HG02759 (cell line): ENCODE measurements around the gene RAB33A.

Source experiments
- ATAC-seq: cut with Tn5 transposase; IDR thresholded peaks from one replicate; pipeline ENCODE4 v1.9.1; 2021; ENCODE audit warnings: mild to moderate bottlenecking, moderate library complexity; ENCODE audit not compliant: unreplicated experiment

The RAB33A gene

DNA sequence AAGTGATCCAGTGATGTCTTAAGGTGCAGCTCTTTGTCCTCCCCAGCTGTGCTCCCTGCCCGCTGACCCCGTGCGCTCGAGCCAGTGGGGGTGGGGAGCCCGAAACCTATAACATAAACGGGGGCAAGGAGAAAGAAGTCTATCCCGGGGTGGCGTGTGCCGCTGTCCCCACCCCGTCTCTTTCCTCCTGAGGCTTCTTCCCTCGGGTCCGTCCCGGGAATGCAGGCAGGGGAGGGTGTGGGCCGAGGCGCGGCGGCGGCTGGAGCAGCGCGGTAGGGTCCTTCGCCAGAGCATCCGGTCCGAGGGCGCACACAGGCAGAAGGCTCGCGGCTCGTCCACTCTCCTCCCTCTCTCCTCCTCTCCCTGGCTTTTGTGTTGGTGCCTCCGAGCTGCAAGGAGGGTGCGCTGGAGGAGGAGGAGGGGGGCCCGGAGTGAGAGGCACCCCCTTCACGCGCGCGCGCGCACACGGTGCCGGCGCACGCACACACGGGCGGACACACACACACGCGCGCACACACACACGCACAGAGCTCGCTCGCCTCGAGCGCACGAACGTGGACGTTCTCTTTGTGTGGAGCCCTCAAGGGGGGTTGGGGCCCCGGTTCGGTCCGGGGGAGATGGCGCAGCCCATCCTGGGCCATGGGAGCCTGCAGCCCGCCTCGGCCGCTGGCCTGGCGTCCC, at the start of gene RAB33A:
Gene RAB33A (plus strand): TSS at position 517 of the 681 bp plus-strand sequence. CDS start 101 bp downstream, at position 618.
- no peak for ATAC-seq

DNA sequence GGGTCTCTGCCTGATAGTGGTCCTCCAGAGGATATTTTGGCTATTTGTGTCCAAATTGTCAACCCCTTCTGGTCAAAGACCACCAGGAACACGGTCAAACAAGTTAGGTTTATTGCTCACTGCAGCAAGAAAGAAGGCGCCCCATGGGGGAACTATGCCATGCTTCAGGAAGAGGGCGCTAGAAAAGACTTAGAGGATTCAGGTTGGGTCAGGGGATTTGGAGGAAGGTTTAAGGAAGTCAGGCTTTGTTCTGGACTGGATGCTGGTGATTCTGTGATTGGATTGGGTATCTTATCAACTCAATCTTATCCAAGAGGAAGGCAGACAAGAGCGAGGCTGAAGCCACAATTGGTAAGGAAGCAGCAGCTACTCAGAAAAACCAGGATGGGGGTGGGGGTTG, 47.2 kb upstream of the RAB33A start:
- no peak for ATAC-seq

DNA sequence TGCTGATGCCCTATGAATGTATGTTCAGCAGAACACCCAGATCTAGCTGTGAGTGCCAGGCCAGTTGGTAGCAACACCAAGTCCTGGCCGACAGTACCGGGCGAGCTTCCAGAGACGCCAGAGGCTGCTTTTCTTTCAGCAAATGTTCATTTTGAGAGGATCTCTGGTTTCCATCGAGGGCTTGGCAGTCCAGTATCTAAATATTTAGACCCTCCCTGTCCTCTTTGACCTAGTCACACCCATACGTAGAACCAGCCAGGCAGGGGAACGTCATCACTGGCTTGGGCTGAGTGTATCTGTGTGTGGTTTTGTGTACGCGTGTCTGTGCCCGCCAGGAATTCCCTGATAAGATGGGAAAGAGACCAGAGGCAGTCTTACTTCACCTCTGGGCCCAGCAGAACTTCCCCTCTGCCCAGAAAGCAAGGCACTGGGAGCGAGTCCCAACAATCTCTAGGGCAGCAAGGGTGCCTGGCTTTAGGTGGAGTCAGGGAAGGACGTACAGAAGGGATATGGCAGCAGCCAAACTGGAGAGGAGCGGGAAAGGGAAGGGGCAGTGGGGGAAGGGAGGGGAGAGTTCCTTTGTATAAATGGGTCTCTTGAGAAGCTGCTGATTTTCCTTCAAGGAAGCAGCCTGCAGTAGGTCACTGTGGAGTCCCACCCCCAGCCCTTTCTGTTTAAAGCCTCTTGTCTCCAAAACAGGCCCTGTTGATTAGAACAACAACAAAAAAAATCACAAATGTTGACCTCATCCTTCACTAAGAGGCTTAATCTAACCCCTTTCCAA, 46.5 kb upstream of the RAB33A start:
- ATAC-seq: no peak

DNA sequence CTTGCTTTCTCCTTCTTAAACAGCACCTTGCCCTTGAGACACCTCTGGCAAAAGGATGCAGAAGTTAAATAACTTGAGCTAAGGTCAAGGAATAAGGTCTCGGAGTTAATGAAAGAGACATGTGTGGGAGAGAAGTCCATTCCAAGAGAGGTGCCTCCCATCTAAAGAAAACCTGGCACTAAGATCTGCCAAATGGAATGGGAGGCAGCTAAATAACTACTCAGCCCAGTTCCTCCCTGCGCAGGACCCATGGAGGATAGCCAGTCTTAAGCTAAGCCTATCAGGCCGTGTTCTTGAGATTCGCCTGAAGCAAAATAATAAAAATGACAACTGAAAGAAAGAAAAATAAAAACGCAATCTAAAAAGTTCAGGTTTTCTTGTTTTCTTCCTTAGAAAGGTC, 40.8 kb upstream of the RAB33A start:
- ATAC-seq: no peak

DNA sequence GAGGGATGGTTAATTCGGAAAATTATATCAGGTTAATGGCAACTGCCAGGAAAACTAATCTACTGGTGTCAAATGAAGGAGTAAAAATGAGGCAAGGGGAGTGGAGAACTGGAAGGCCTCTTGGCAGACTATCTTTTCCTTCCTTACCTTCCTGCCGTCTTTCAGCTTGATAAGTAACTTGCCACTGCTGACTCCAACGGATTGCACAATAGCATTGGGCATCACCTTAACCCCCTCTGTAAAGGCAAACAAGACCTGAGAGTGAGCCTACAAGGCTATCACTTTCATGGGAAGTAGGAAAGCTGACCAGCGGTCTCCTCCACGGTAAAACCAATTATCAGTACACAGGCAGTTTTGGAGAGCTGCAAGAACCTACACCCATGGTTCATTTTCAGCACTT, 35.3 kb upstream of the RAB33A start:
- no peak for ATAC-seq

DNA sequence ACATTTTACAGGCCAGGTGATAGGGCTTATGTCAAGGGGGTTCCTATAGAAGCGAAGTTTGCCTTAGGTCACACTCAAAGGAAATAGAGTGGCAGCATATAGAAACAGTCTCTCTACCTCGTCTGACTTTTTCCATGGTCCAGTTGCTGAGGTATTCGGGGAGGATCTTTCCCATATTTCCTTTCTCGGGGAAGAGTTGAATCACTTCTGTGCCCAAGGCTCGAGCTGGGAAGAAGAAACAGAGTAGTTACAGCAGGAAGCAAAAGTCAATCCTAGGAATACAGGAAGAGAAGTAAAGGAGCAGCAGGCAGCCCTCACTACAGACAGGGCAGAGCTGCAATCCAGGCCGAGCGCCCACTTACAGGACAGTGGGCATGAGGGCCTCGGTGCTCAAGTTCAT, 34.8 kb upstream of the RAB33A start:
- ATAC-seq: no peak

DNA sequence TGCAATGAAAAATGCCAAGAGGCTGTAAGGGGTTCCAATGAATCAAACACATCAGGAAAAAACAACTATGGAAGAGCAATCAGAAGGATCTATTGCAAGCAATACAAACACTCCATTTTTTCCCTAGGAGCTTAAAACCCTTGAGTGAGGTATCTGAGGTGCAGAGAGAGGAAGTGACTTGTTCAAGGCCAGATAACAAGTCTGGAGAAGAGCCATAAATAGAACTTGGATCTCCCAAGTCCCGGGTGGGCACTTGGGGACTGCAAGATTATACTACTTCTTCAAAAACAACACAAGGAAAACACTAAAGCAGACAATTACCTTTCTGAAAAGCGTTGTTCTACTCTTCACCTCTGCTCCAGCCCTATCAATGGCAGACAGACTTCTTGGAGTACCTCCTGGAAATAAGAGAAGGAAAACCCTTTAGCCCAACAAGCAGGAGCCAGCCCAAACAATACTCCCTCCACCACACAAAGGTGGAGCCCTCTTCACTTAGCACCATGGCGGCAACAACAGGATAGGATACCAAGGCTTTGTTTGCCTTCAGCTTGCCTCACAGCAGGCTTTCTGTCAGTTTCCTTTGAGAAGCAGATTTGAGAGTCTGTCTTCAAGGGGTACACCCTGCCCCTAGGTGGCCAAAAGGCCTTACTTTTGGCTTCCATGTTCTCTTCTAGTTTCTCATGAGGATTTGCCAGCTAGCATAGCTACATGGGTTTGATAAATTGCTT, 32.1 kb upstream of the RAB33A start:
- no peak for ATAC-seq

DNA sequence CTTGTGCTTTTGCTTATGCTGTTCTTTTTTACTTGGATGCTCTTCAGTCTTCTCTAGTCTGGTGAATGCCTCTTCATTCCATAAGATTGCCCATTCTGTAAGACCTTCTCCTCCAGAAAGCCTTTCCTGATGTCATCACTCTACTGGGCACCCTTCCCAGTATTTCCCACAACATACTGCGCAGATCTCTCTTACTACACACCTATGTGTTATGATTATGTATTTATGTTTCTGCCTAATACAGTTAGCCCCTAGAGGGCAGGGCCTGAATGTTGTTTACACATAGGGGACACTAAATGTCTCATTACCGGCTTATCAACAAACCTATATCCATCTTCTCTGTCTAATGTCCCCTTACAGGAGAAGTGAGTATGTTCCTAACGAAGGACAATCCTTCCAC, 27.3 kb upstream of the RAB33A start:
- no peak for ATAC-seq

DNA sequence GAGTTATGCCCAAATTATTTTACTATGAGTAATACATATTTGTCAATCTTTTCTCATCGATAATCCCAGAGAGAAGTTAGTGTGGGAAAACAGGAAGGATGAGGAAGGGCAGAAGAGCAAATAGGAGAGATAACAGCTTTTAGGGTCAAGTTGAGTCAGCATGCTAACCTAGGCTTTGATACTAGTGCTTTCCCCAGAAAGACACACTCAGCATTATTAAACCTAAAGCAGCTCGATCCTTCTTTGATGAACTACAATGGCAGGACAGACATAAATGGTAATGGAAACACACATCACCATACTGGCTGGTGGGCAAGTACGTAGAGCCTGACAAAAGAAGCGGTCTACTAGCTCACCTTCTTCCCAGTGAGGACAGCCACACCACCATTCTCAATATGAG, 26.6 kb upstream of the RAB33A start:
- no peak for ATAC-seq

DNA sequence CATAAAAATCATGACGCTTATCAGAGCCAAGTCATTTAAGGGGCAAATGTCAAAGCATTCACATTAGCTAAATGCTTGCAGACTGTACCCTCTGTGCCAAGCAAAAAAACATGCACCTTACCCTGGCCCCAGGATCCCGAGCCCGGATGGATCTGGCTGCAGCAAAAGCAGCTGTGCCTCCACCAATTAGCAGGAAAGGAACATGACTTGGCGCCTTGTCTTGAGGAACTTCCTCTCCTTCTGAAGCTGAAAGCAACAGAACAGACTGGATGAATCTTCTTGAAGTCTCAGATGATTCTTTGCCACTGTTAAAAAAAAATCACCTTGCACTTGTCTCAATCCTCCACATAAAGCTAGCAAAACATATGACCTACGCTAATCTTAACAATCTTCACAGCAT, 24.1 kb upstream of the RAB33A start:
- ATAC-seq: no peak

DNA sequence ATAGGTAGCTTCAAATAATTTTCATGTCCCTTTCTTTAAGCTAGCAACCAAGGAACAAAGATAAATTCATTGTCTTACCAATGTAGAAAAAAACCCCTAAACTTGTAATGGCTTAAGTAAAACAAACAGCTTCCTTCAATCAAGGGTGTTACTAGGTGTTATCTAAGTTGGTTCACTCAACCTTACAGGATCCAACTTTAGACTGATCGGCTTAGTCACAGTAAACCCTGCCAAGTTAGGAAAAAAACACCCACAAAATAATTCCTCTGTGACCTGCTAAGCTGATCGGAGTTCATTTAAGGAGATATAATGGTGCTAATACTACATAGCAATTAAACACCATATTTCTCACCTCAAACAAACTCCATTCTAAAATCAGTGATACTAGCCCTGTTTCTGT, 16.2 kb upstream of the RAB33A start:
- no peak for ATAC-seq

DNA sequence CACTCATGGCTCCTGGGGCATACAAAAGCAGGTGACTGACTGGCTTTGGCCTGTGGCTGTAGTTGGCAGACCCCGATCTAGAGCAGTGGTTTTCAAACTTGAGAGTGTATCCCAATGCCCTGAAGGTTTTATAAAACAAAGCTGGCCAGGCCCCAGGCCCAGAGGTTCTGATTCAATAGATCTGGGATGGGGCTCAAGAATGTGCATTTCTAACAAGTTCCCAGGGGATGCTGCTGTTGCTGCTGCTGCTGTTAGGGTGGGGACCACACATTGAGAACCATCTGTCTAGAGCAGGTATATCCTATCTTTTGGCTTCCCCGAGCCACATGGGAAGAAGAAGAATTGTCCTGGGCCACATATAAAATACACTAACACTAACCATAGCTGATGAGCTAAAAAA, 13.5 kb upstream of the RAB33A start:
- no peak for ATAC-seq

DNA sequence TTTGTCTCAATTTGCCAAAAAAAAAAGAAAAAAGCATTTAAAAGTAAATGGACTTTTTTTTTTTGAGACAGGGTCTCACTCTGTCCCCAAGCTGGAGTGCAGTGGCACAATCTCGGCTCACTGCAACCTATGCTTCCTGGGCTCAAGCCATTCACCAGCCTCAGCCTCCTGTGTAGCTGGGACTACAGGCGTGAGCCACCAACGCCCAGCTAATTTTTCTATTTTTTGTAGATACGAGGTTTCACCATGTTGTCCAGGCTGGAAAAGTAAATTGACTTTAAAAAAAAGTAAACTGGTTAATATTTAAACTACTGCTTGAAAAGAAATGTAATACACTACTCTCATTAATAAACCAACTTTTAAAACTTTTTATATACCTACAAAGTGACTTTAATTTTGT, 12.0 kb upstream of the RAB33A start:
- ATAC-seq: no peak

DNA sequence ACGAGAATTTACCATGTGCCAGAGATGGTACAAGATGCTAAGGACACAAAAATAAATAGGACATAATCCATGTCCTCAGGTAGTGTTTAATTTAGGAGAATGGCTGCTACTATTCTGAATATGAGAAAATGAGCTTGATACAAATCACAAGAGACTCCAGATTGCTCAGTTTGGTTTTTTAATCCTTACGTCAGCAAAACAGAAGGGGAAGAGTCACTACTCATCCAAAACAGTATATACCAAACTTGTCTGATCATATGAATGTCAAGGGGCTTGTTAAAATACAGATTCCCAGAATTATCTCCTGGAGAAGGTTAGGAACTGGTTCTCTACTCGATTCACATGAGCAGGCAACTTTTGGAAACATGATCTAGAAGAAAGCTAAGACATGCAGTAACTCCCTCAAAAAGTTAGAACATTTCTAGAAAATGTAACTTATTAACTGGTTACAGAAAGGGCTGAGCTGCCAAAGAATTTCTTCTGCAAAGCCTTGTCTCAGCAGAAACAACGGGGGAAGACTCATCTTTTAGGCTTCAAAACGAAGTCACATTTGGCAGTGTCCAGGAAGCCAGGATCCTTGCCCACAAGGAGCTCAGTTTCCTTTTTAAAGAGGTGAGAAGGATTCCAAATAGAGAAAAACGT, 9.5 kb upstream of the RAB33A start:
- no peak for ATAC-seq

DNA sequence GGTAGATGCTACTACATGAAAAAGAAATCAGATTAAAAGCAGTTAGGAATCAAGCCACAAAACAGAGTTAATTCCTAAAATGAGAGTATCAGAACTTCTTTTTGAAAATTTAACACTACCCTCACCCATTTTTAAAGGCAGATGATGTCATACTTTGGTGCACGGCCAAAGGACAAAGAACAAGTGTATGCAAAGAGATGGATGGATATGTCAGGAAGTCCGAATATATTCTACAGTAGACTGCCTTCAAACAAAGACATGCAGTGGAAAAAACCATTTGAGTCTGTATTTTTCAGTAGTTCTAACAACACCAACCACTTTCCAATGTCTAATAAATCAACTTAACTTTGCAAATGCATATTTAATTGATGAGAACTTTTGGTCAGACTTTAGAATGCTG, 8.4 kb upstream of the RAB33A start:
- no peak for ATAC-seq

DNA sequence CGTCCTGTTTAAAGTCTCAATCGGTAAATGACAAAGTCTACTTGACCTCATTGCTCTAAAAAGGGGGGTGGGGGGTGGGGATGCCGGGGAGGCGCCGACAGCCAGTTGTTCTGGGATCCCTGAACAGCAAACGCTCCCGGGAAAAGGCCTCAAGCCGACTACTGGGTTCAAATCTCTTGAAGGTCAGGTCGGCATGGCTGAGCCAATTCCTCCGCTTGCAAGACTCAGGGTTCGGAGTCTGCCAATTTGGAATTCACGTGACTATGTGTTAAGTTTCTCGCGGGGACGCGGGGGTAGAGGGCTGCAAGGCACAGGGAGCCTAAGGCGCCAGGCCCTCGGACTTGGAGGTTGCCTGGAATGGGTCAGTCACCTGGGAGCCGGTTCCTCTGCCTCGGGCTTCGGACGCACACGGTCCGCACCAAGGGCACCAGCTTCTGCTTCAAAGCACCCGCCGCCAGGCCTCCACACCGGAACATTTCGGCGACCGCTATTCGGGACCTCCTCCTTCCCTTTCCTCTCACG, 6.5 kb upstream of the RAB33A start:
- ATAC-seq: no peak

DNA sequence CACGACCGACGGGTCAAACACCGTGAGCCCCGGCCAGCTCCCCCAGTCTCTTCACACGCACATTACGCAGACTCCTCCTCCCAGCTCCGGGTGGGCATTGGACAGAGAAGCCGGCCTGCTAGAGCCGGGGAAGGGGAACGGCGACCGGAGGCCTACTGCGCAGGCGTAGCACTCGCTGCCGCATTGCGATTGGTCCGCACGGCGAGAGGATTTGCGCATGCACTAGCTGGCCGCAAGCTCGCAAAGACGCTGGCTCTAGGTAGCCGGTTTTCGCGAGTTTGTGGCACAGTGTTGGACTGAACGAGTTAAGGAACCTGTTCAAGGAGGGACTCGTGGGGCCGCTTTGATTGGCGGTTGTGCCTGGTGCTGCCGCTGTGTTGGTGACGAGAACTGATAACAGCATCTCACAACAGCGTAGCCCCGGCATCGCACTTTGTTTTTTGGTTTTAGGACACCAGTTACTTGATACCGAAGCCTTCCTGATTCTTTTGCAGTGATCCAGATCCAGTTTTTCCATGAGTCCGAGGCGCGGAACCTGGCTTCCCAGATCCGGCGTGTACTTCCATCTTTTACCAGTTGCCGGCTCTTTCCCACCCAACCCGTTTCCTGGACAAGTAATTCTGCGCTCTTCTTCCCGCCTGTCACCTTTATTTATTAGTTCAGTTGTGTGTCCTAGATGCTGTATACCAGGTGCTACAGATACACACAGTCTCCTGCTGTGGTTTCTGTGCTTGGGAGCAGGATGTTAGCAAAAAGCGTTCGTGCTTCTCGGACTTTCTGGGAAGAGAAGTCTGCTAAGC, 5.9 kb upstream of the RAB33A start, which contains the start of gene AIFM1:
Gene AIFM1 (minus strand): TSS at position 139 of the 800 bp plus-strand sequence. CDS start 185 bp downstream, outside the sequence.
- peak; percentile 91 for ATAC-seq

DNA sequence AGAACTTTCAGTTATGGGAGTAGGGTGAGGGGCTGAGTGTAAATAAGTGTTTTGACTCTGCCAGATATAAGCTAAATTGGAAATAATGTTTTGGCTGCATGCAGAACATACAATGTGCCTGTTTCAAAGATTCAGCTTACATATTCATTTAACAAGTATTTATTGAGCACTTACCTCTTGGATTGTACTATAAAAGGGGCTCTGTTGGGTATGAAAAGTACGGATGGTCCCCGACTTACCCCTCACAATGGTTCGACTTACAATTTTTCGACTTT, 5.3 kb upstream of the RAB33A start:
- no peak for ATAC-seq

DNA sequence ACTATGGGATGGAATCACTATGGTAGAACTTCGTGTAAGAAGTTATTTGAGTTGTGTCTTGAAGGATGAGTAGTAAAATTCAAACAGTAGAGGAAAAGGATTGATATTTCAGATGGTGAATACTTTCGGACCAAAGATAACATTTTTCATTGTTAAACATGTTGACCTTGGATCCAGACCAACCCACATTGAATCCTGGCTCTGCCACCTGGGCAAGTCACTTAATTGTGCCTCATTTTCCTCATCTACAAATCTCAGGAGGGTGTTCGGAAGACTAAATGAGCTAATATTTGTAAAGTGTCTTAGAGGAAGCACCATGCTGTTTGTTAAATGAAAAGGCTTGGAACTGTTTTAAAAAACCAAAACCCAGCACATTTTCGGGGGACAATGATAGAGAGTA, 4.7 kb upstream of the RAB33A start:
- no peak for ATAC-seq

DNA sequence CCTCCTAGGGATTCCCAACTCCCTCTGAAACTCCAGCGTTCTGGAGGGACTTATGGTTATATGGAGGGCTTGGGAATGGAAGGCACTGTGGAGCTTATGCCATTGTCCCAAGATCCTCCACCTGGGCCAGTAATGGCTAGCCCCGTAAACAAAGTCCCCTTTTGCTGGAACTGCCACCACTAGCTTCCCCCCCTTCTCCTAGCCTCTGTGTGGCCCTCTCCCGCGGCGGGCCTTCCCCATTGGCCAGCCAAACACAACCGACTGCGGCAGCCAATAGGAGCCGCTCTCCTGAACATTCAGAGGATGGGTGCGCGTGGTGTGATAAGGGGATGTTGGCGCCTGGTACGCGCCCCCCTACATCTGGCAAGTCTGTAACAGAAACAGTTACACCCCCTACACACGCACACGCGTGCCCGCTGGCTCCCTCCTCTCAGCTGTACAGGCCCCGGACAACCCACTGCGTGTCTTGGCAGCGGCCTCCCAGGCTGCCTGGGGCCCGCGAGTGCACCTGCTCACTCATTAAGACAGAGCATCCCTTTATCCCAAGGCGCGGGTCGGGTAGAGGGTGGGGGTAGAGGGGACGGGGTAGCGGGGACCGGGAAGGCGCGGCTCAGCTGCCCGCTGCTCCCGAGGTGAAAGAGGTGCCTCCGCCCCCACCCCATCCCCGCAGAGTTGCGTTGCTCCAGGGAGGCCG, 863 bp upstream of the RAB33A start:
- peak; percentile 78 for ATAC-seq
